ENCODE results near the gene ATL1.

GRCh38 chr14:50667996-50668825, 108.3 kb downstream of the ATL1 start, which contains the start of gene SAV1:
- TF ChIP-seq POLR2A (IDR thresholded peaks at IDR 0.05) (peak; percentile 94 to 97), CTCF (IDR thresholded peaks at IDR 0.05) (peak in 1 of 4 experiments; percentile 12), EP300 (IDR thresholded peaks at IDR 0.05) (no peak), POLR2AphosphoS5 (IDR thresholded peaks at IDR 0.05) (peak; percentile 90)

Data from gastroesophageal sphincter (tissue), 3 donors.